K562 (cell line): ENCODE measurements around the gene TXNIP. TPM values are rescaled to one million over a fixed set of nuclear protein-coding genes. Genes with fewer than 3 reads are reported as not detected.
A peak's percentile ranks its signal among the peaks of the same experiment; 100 is the strongest.

ENCODE experiments used
- FOXJ2 ChIP-seq: fragments of 200-800 bp; sonication (Bioruptor generic); IDR thresholded peaks from 2 replicates; pipeline ENCODE4 v1.6.1; 2016; ENCODE audit warnings: missing genetic modification characterization, missing compliant biosample characterization
- HDAC1 ChIP-seq, 2 experiments: fragments of 450-650 bp; IDR thresholded peaks; 2 replicates each; pipeline ENCODE4 v1.6.1; 2016 to 2017; ENCODE audit warnings: inconsistent platforms in 1 of 2, mild to moderate bottlenecking in 1 of 2, moderate library complexity in 1 of 2
- HNRNPLL ChIP-seq: fragments of 200-400 bp; formaldehyde crosslinking; IDR thresholded peaks from 2 replicates; pipeline ENCODE4 v1.6.1; 2017; ENCODE audit warnings: low read length, low read depth, mild to moderate bottlenecking; ENCODE audit not compliant: poor library complexity, severe bottlenecking
- KAT7 ChIP-seq: sonication (generic); formaldehyde crosslinking; IDR thresholded peaks from 2 replicates; pipeline ENCODE4 v1.8.0; 2022; ENCODE audit warnings: missing genetic modification reagents, mild to moderate bottlenecking, borderline replicate concordance
- POLR2AphosphoS5 ChIP-seq: IDR thresholded peaks from 2 replicates; pipeline ENCODE4 v1.6.1; 2011; ENCODE audit warnings: mild to moderate bottlenecking, low read depth, low read length, moderate library complexity; ENCODE audit not compliant: control insufficient read depth, insufficient read depth
- POLR2B ChIP-seq: fragments of 450-650 bp; IDR thresholded peaks from 2 replicates; pipeline ENCODE4 v1.6.1; 2018; ENCODE audit warnings: low read depth; ENCODE audit not compliant: partially characterized antibody
- TCF3 ChIP-seq: sonication (generic); formaldehyde crosslinking; IDR thresholded peaks from 2 replicates; pipeline ENCODE4 v1.4.0; 2020; ENCODE audit warnings: mild to moderate bottlenecking, missing genetic modification reagents
- TGIF2 ChIP-seq: sonication (generic); formaldehyde crosslinking; IDR thresholded peaks from 2 replicates; pipeline ENCODE4 v1.8.1; 2022; ENCODE audit warnings: mild to moderate bottlenecking, missing genetic modification reagents, moderate library complexity
- ZNF586 ChIP-seq: fragments of 450-650 bp; formaldehyde crosslinking; conservative IDR thresholded peaks from 2 replicates; pipeline ENCODE4 v1.4.0; 2020; ENCODE audit warnings: mild to moderate bottlenecking, moderate library complexity
- ZSCAN32 ChIP-seq: fragments of 450-650 bp; formaldehyde crosslinking; IDR thresholded peaks from 2 replicates; pipeline ENCODE4 v1.4.0; 2020; ENCODE audit warnings: mild to moderate bottlenecking, moderate library complexity
- polyA plus RNA-seq, 8 experiments: library from polyadenylated mRNA; depleted of rRNA in 4 of 8; stranded (reverse) in 5 of 8; unstranded in 3 of 8; fragments of >200 nt; fragmentation: Nextera tagmentation in 2 of 8; fragmentation: Illumina TruSeq in 1 of 8; extraction: Ambion mirVana in 2 of 8; extraction: Trizol in 1 of 8; gene quantifications; 2 replicates each; pipeline versions ENCODE4 v1.2.1 to v1.2.3, GENCODE V29; 2011 to 2014; ENCODE audit warnings: inconsistent platforms in 1 of 8, missing spikeins in 1 of 8
- total RNA-seq, 7 experiments: library from RNA; depleted of rRNA in 6 of 7; stranded (reverse); fragments of >200 nt in 6 of 7; fragmentation: Illumina TruSeq in 2 of 7; extraction: Trizol in 2 of 7; gene quantifications; 2 replicates each; pipeline versions ENCODE4 v1.2.1 to v1.2.3, GENCODE V29; 2011 to 2021; ENCODE audit warnings: low replicate concordance in 1 of 7
- TF ChIP-seq, protein P1 (sequence below), 2 experiments: fragments of 450-650 bp; IDR thresholded peaks; 2 replicates each; pipeline ENCODE4 v1.6.1; 2016; ENCODE audit warnings: mild to moderate bottlenecking in 2 of 2, borderline replicate concordance in 1 of 2, low read depth in 1 of 2, moderate library complexity in 1 of 2
- TF ChIP-seq, protein P2 (sequence below): fragments of 450-650 bp; formaldehyde crosslinking; IDR thresholded peaks from 2 replicates; pipeline ENCODE4 v1.4.0; 2020; ENCODE audit warnings: mild to moderate bottlenecking, mixed read lengths
- TF ChIP-seq, protein P3 (sequence below): sonication (generic); formaldehyde crosslinking; IDR thresholded peaks from 2 replicates; pipeline ENCODE4 v1.8.1; 2023; ENCODE audit warnings: mild to moderate bottlenecking, missing genetic modification reagents

The TXNIP gene
- total and polyA plus RNA-seq, 9 of the 15 experiments (the other 6 are each of a cell fraction or from before 2014, with no cell fraction given), result 120 to 499 (median 257) TPM

DNA sequence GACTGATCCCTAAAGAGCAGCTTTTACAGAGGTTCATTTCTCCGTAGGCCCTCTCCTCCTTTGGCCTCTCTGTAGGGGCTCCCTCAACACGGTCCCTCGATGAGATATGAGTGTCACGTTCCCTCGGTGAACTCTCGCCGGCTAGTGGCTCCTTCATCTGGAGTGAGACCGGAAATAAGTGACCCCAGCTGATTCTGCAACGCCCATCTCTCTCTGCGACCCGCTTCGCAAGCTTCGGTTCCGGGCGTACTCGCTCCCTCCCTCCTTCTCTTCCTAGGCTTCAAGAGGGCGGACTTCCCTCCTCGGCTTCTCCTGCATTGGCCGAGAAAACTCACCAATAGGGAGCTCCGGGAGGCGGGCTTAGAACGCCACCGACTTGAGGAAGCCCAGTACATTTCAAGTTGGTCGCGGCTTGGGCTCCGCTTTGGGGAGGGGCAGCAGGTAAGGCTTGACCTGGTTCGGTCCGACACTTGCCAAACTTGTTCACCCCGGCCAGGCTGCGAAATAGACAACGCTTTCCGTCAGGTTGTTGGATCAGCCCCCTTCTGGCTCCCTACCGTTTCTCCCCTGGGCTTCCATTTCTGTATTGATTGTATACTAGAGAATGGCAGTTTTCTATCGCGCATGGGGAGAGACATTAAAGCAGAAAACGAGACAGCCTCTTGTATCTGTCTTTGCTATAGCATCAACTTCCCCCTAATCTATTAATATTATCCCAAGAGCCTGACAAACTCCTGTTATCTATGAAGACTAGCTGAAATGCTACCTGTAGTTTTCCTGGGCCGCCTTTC, 31.9 kb downstream of the TXNIP start, which contains the start of the genes ANKRD34A and POLR3GL (continued):
- TF ChIP-seq, protein P1, sequence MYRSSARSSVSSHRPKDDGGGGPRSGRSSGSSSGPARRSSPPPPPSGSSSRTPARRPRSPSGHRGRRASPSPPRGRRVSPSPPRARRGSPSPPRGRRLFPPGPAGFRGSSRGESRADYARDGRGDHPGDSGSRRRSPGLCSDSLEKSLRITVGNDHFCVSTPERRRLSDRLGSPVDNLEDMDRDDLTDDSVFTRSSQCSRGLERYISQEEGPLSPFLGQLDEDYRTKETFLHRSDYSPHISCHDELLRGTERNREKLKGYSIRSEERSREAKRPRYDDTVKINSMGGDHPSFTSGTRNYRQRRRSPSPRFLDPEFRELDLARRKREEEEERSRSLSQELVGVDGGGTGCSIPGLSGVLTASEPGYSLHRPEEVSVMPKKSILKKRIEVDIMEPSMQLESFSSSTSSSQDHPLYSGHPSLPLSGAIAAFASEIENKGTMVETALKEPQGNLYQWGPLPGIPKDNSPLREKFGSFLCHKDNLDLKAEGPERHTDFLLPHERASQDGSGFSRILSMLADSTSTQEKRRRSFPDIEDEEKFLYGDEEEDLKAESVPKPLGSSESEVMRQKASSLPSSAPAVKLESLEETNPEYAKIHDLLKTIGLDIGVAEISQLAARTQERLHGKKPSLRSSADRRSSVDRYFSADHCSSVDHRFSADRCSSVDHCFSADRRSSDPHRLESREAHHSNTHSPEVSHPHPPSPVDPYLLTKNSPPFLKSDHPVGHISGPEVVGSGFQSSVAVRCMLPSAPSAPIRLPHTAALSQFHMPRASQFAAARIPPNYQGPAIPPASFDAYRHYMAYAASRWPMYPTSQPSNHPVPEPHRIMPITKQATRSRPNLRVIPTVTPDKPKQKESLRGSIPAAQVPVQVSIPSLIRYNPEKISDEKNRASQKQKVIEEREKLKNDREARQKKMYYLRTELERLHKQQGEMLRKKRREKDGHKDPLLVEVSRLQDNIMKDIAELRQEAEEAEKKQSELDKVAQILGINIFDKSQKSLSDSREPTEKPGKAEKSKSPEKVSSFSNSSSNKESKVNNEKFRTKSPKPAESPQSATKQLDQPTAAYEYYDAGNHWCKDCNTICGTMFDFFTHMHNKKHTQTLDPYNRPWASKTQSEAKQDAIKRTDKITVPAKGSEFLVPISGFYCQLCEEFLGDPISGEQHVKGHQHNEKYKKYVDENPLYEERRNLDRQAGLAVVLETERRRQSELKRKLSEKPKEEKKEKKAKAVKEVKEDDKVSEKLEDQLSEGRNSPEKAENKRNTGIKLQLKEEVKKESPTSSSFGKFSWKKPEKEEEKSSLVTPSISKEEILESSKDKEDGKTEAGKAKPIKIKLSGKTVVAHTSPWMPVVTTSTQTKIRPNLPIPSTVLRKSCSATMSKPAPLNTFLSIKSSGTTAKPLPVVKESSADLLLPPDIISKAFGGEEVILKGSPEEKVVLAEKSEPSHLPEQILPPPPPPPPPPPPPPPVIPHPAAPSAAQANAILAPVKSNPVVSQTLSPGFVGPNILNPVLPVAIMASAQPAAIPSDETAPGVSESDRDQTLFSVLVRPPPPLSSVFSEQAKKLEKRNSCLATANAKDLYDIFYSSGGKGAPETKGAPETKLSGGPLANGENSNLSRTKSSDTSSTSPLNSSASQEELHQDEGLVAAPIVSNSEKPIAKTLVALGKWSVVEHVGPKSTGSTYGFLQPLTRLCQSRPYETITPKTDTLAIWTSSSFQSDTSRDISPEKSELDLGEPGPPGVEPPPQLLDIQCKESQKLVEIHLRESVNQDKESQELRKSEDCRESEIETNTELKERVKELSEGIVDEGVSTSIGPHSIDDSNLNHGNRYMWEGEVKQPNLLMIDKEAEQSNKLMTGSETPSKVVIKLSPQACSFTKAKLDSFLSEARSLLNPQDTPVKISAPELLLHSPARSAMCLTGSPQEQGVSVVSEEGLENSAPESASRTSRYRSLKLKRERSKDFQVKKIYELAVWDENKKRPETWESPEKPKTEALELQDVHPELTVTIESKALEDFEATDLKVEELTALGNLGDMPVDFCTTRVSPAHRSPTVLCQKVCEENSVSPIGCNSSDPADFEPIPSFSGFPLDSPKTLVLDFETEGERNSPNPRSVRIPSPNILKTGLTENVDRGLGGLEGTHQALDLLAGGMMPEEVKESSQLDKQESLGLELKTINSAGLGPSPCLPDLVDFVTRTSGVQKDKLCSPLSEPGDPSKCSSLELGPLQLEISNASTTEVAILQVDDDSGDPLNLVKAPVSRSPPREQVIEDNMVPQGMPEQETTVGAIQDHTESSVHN (IDR thresholded peaks at IDR 0.05; ENCODE audit: borderline replicate concordance in 1 of 2, low read depth in 1 of 2), result no peak
- no peak for TF ChIP-seq ZNF586 (CRISPR knock-in tag)
- TF ChIP-seq FOXJ2 (tag), result no peak
- no peak for TF ChIP-seq TGIF2 (CRISPR knock-in tag)
- TF ChIP-seq HDAC1 (IDR thresholded peaks at IDR 0.05), result peak in 1 of 2 experiments; percentile 49; a peak in 2 of 4 replicates
- TF ChIP-seq, protein P2, sequence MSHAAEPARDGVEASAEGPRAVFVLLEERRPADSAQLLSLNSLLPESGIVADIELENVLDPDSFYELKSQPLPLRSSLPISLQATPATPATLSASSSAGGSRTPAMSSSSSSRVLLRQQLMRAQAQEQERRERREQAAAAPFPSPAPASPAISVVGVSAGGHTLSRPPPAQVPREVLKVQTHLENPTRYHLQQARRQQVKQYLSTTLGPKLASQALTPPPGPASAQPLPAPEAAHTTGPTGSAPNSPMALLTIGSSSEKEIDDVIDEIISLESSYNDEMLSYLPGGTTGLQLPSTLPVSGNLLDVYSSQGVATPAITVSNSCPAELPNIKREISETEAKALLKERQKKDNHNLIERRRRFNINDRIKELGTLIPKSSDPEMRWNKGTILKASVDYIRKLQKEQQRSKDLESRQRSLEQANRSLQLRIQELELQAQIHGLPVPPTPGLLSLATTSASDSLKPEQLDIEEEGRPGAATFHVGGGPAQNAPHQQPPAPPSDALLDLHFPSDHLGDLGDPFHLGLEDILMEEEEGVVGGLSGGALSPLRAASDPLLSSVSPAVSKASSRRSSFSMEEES (CRISPR knock-in tag), result no peak
- peak; percentile 7; the same call in 1 of the 2 replicates for TF ChIP-seq TCF3
- TF ChIP-seq, protein P3, sequence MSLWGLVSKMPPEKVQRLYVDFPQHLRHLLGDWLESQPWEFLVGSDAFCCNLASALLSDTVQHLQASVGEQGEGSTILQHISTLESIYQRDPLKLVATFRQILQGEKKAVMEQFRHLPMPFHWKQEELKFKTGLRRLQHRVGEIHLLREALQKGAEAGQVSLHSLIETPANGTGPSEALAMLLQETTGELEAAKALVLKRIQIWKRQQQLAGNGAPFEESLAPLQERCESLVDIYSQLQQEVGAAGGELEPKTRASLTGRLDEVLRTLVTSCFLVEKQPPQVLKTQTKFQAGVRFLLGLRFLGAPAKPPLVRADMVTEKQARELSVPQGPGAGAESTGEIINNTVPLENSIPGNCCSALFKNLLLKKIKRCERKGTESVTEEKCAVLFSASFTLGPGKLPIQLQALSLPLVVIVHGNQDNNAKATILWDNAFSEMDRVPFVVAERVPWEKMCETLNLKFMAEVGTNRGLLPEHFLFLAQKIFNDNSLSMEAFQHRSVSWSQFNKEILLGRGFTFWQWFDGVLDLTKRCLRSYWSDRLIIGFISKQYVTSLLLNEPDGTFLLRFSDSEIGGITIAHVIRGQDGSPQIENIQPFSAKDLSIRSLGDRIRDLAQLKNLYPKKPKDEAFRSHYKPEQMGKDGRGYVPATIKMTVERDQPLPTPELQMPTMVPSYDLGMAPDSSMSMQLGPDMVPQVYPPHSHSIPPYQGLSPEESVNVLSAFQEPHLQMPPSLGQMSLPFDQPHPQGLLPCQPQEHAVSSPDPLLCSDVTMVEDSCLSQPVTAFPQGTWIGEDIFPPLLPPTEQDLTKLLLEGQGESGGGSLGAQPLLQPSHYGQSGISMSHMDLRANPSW (CRISPR knock-in tag), result no peak
- TF ChIP-seq KAT7 (CRISPR knock-in tag), result peak; percentile 63; the same call in 1 of the 2 replicates
- TF ChIP-seq POLR2B, result peak; percentile 87
- TF ChIP-seq ZSCAN32 (CRISPR knock-in tag), result no peak; the same call in 1 of the 2 replicates
- TF ChIP-seq HNRNPLL, result peak; percentile 67
- peak; percentile 83 for TF ChIP-seq POLR2AphosphoS5
